DMS153 treated with DMSO at 0.1 percent for 48 hours (cell line): ENCODE data around the gene LAMB4.

Source experiments
- DNase-seq: peaks from one replicate; lab custom pipeline; 2025; ENCODE audit not compliant: unreplicated experiment; lab: John Stamatoyannopoulos, UW

The LAMB4 gene

DNA sequence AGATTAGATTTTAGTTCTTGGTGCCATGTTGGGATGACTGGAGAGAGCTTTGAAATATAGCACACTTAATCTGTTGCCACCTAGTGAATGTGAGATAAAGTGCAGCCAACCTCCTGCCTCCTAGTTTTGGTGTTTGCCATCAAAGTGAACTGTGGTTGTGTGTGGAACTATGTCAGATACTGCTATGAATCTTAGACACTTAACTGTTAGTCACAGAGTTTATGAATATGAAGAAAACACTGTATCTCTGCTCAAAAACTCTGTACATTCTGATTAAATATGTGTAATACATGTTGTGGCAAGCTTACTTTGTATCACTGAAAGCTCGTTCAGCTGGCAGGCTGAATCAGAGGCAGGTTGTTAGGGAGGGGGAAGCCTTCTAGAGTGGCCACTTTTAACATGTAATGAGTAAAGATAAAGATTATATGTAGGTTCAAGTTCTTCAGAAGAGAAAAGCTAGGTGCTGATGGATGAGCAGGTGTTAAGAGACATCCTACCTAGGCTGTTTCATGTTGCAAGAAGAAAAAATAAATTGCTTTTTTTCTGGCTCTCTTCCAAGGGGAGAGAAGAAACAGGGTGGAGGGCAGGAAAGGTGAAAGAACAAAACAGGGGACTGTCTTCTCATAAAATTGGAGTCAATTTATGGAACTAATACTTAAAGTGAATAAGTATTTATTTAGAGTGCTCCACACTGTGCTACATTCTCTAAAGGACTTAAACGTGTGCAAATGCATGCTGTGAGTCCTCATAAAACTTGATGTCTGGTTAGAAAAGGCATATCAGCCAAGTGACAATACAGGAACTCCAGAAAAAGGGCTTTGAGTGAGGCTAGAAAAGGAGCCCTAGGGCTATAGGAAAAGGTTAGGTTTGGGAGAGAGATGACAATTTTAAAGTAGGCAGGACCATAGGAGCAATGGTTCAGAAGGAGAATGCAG is 113.1 kb downstream of the LAMB4 start:
- peak; percentile 28 for DNase-seq

DNA sequence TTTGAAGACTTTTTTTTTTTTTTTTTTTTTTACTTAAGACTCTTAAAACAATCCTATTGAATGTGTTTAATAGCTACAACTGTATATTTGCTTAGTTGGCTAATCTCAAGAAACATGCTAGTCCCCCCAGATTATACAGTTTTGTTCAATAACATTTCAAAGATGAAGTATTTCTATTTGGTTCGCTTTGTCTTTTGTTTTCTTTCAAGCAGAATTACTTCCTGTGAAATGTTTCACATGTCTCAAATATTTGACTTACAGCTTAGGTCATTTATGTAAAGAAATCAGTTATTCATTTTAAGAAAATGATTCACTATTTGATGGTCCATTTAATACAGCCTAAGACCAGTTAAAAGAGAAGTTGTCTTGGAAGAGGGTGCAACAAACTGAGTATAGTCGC is 114.4 kb downstream of the LAMB4 start:
- no peak for DNase-seq

DNA sequence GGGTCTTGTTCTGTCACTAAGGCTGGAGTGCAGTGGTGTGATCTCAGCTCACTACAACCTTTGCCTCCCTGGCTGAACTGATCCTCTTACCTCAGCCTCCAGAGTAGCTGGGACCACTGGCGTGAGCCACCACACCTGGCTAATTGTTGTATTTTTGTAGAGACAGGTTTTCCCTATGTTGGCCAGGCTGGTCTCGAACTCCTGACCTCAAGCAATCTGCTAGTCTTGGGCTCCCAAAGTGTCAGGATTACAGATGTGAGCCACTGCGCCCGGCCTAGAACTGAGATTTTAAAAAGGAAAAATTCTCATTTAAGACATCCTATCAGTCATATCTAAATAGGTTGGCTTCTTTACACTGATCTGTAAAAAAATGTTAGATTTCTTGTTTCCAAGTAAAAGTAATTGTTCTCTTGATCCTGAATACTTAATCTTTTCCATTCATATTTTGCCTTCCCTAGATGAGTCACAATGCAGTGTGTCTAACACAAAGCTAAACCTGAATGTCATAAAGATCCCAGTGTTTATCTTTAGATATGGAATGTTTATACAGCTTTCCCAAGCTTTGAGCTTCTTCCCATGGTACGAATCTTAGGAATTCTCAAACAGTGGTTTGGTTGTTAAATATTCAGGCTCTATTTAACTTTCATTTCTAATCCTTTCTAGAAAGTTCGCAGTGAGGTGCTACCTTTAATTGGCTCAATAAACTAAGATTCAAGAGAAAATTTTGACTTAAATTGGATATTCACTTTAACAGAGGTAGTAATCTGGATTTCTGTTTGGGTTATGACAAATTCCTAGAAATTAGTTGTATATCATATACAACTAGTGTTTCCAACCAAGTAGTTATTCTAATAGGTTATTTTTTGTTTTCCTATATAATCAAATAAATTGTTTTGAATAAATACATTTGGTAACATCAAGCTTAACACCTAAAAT is 115.1 kb downstream of the LAMB4 start:
- DNase-seq = no peak

DNA sequence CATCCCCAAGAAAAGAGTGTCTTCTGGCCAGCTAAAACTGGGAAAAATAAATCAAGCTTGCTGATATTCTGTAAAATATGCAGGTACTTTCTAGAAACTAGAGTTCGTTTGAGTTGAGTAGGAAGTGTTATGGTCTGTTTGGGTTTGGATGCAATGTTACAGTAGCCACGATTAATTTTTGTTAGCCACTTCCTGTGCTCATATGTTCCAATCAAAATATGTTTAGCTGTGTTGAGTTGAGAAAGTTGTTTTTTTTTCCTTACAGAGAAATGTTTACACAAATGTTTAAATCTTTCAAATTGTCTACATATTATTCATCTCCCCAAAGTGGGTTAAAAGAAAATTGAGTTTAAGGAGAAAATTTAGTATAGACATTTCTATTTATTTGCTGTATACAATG is 115.9 kb downstream of the LAMB4 start:
- DNase-seq = no peak

DNA sequence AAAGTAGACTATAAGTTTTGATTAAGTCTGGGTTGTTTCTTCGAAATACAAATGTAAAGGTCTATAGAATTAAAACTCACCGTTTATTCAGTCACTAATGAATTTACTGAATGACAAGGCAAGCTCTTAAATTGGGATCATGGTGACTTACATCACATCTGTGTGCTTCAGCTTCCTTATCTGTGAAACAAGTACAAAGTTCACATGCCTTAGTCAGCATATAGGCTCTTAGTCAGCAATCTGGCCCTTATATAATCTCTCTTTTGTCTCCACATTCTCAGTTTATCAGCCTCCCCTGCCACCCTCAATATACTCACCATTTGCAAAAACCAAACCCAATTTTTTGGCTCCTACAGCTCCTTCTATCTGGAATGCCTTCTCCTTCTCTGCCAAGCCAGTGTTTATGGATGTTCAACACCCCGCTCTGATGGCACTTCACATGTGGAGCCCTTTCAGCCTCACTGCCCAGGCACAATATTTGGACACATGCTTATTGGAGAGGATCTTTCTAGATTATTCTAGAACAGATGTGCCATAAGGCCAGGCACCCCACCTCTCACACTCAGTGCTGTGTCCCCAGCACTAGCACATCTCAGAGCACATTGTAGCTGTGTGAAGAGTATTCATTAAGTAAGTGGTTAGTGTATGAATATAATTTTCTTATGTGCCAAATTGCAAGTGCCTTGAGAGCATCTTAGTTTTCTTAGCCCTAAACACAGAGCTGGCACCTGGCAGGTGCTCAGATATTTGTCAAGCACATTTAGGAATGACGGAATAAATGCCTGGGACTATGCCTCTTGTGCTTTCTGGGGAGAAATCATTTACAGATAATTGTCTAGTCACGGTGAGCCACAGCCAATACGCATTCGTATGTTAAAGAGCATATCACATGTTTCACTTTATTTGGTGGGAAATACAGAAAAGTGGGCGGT is 117.4 kb downstream of the LAMB4 start:
- DNase-seq = no peak

DNA sequence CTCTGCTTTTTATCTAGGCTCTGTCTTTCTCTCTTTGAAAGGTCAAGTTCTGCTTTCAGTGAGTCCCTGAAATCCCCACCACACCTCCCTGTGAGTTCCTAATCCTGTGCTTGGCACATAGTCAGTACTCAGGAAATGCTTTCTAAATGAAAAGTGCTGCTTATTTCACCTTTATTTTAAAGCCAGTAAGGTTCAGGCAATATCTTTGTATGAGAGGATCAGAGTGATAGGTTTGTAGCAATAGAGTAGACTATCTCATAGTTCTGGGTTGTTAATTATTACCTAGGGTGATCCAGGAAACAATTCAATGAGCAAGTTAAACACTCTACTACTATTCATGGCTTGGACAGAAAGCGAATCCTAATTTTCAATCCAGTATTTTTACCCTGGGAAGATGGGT is 119.8 kb downstream of the LAMB4 start:
- DNase-seq = no peak

DNA sequence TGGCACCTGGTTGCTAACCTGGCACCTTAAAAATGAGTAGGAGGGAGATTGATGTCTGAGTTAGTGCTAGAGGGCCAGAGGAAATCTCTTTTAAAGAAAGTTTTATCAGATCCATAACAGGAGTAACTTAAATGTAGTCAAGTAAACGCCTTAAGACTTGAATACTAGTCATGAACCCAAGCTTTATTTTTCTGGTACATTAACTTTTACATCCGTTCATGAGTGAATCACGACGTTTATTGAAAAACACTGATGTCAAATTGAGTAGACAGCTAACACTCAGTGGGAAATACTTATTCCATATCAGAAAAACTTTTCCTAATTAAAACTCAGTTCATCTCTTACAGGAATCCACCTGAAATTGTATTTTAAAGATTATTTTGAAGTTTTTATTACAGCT is 120.3 kb downstream of the LAMB4 start:
- DNase-seq = no peak

DNA sequence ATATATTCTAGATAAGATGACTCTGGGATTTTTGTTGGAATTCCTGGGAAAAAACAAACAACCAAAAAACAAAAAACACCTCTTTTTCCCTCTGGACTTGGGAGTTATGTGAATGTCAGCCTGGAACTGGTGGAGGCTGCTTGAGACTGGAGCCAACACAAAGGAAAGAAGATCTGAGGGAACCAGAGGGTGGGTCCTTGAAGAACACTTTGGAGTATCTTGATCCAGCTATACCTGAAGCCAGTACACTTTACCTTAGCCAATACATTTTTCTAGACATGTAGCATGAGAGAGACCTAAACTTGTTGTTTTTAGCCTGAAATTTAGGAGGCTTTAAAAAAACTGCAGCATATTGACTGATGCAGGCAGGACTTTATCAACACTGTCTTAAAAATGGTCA is 121.3 kb downstream of the LAMB4 start:
- DNase-seq = no peak

DNA sequence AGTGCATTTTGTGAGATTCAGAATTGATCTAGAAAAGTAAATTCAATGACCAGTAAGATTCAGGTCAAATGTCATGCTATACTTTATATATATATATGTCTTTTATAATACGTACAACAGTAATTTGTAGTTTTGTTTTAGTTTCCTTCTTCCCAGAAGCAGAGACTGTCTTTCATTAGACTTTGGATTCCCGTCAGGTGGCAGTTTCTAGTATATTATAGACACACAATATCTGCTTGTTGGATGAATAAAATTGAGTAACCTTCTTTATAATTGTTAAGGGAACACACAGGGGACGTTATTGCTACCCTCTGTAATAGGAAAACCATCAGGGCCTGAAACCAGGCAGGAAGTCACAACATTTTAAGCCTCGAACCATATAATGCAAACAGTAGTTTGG is 121.9 kb downstream of the LAMB4 start:
- DNase-seq = no peak

DNA sequence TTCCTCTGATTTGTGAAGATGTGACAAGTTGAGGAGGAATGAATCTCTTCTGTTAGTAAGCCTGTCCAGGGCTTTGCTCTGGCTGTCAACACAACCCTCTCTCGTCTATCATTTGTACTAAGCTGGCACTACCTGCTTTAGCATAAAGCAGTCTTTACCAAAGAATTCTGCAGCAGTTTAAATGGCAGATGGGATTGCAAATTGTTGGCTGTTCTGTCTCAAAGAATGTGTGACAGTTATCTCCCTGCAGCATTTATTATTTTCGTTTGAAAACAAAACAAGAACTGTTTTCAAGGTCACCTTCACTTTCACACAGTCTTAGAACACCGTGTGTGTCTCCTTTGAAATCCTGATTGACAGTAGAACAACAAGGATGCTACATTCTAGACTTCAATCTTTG is 122.4 kb downstream of the LAMB4 start:
- DNase-seq = no peak

DNA sequence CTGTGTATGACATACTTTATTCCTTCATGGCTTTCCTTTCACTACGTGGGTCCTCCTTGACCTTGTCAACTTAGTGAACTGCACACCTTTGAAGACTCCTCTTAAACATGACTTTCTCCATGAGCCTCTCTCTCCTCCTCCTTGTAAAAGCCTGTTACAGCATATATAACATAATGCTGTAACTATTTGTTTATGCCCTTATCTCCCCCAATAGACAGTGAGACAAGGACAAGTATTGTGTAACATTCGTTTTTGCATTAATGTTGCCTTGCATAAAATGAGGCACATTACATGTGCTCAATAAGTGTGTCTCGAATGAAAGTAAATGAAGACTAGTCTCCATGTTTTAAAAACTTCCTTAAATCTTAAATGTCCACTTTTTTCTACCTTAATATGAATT is 122.9 kb downstream of the LAMB4 start:
- DNase-seq = no peak

DNA sequence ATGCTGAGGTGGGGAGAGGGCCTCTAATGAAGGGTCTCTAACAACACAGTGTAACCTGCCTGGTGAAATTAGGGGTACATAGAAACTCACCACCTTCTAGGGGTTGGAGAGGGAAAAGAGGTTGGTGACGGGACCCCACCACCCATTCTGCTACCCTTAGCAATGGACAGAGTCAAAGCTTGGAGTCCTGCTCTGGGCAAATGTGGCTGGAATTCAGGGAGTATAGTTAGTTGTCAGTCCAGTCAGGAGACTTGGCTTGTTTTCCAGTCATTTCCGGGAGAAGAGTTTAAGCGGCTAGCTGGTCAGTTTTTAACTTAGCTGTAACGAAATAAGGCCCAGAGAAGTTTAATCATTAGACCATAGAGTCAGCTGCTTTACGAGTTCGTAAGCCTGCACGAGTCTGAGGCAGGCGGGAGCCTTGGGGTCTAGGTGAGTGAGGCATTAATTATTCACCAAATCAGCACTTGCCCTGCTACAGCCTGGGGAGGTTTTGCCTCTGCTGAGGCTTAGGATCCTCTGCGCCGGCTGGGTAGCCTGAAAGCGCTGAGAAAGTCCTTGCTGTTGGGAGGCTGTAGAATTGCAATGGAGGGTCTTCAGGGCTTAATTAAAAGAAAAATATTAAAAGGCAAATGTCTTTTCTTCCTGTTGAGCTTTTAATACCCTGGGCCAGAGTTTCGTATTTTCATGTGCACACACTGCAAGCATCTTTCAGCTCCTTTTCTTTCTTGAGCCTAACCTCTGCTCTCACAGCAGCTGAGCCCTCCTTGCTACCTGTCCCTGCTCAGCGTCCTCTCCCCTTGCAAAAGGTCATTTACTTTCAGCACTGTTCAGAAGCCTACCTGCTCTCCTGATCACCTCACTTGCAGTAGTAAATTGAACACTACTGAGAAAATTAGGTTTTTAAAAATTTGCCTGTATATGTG is 125.7 kb downstream of the LAMB4 start:
- DNase-seq = no peak

DNA sequence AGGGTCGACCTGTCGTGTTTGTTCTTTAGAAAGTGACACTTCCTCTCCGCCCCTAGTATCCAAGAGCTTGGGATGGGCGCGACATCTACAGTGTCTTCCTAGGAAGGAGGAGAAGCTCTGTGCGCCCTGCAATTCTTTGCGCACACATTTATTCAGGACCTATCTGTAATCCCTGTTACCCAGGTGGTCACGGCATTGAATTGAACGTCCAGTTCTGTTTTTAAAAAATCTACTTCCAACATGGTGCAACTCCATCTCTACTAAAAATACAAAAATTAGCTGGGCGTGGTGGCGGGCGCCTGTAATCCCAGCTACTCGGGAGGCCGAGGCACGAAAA is 126.6 kb downstream of the LAMB4 start:
- DNase-seq = no peak

DNA sequence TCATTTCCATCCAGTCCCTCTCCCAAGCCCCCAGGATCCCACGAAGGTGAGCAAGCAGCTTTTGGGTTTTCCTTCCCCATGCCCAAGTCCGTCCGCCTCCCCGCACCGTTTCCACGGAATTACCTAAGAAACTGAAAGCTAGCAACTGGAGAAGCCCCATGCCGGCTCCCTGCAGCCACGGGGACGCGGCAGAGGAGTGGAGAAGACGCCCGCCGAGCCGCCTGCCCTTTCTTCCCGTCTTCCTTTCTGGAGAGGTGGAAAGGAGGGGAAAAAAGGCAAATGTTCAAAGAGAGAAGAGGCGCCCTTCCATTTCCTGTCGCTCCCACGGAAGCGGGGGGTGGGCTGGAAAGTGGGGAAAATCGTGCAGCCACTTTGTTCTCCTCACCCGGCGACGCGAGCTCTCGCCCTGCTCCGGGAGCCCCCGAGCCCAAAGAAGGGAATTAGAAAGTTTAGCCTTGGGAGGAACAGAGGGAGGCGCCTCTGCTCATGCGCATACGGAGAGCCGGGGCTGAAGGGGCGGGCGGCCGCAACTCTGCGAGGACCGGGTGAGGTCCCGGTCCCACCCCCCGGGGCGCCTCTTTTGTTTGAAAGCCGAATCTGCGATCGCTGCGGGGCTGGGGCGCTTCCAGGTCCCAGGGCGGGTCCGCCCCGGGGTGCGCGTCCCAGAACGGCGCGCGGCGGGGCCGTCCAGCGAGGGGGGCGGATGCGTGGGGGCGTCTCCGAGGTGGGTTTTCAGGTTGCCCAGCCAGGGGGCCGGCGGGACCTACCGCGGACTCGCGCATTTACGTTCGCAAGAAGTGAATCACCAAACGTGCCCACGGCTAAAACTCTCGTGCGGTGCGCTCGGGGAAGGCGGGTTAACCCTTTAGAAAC is 127.2 kb downstream of the LAMB4 start, which contains the start of gene LAMB1:
TSS of gene LAMB1 (minus strand) at position 436 of the 873 bp plus-strand sequence. CDS start at position 160, 276 bp downstream.
- peak; percentile 5 for DNase-seq

DNA sequence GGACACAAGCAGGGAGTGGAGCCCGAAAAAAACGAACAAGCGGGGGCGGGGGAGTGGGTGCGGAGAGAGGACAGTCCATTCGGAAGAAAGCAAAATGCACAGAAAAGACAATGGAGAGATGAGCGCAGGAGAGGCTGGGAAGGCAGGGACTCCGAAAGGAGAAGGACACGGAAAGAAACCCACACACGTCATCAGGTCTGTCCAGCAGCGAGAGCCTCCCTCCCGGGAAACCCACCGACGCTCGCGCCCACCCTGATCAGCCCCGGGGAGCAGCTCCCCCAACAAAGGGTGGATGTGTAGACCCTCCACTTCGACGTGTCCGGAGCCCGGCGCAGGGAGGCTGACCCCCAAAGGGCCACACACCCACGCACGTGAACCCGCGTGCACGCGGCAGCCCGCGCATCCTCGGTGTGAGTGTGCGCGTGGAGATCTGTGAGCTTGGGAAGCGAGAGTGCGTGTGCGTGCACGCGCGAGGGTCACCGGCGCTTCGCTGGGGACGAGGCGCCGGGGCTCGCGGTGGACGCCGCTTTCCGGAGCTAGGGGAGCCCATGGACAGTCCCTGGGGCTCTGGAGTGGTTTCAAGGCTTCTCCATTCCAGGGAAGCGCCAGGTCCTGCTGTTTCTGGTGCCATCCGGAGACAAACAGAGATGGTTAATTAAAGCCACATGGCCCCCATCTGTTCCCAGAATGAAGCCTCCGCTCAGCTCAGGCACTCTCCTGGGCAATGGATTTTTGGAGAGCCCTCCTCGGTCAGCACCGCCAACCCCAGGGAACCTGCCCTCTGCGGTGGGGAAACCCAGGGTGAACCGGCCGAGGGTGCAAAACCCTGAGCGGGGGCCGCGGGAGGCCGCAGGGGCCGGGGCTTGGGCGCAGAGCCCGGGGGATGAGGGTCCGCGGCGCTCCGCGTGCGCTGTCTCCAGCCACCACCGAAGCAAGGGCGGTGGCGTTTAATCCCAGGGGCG is 128.1 kb downstream of the LAMB4 start:
- no peak for DNase-seq

DNA sequence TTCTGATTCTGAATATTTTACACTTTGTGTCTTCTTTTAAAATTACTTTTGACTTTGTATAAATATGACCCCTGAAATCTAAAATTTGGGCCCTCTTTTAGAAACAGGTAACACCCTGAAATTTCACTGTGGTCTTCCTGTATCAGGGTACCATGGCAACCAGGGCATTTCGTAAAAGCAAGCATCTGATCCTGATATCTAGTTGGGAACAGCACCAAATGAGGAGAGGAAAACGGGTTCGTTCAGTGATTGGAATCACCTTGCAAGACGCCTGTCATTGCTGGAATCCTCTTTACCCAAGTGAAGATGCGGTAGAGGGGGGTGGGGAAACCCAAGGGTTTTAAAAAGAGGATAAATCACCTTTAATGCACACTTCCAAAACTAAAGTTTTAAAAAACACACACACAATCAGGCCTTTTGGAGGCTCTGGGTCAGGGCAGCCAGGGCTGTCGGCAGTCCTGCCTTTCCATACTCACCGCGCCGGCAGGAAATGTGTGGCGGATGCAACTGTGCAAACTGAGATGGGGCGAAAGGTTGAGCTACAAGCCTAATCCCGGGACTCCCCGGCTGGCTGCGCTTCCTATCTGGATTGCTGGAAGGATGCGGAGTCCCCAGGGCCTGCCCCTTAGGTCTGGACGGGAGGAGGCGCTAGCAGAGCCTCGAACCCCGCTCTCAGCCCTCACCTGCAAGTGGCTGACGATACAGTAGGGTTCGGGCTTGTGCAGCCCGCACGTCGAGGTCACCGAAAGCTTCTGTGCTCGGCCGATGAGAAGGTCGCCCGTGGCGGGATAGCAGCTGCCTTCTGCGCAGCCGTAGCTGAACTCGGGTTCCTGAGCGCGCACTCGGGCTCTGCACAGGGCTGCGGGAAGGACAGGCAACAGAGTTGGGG is 129.0 kb downstream of the LAMB4 start:
- DNase-seq = peak; percentile 21
